H1 (cell line): Measurements from ENCODE around the gene TCHP. TPM values are rescaled to one million over a fixed set of nuclear protein-coding genes. Genes with fewer than 3 reads are reported as not detected.

Experiments used
- CTCF ChIA-PET: fragments of 300-600 bp; sonication (Branson Sonifier 250); formaldehyde crosslinking; loops from one replicate; lab custom pipeline; 2021; ENCODE audit not compliant: partially characterized antibody; lab: Charles Lee
- POLR2A ChIA-PET: fragments of 300-600 bp; sonication (Branson Sonifier 250); formaldehyde crosslinking; loops from one replicate; lab custom pipeline; 2021; ENCODE audit warnings: inconsistent platforms; ENCODE audit not compliant: partially characterized antibody; lab: Charles Lee
- DNase-seq, 2 experiments: peaks; one replicate each; pipeline versions ENCODE4 v3.0.0 to v3.0.0-alpha.2; 2010 to 2022; ENCODE audit warnings: low spot score in 2 of 2, low read depth in 1 of 2, mixed read lengths in 1 of 2
- FAIRE-seq: peaks from 2 replicates; lab custom pipeline; 2011; peaks lifted over from hg19 to GRCh38; lab: Jason Lieb, UNC
- H2AFZ ChIP-seq: 2 replicates; pipeline ENCODE4 v1.8.1; 2012; ENCODE audit warnings: low read length, inconsistent platforms
- H2AK5ac ChIP-seq: 2 replicates; pipeline ENCODE4 v1.6.1; 2013; ENCODE audit warnings: low read depth, low read length
- H2BK120ac ChIP-seq: replicated peaks from 2 replicates; pipeline ENCODE3; 2013; ENCODE audit warnings: low read depth, low read length, inconsistent platforms
- H2BK12ac ChIP-seq: 2 replicates; pipeline ENCODE4 v1.6.1; 2013; ENCODE audit warnings: low read depth, low read length
- H2BK15ac ChIP-seq: 2 replicates; pipeline ENCODE4 v1.6.1; 2013; ENCODE audit warnings: low read length
- H2BK20ac ChIP-seq: 2 replicates; pipeline ENCODE4 v1.6.1; 2013; ENCODE audit warnings: low read length
- H2BK5ac ChIP-seq: 2 replicates; pipeline ENCODE4 v1.6.1; 2013; ENCODE audit warnings: low read depth, low read length
- H3K14ac ChIP-seq: 2 replicates; pipeline ENCODE4 v1.6.1; 2013; ENCODE audit warnings: inconsistent platforms; ENCODE audit not compliant: insufficient read length
- H3K18ac ChIP-seq: 2 replicates; pipeline ENCODE4 v1.6.1; 2013; ENCODE audit warnings: low read length; ENCODE audit errors: extremely low read depth
- H3K23ac ChIP-seq: 2 replicates; pipeline ENCODE4 v1.6.1; 2013; ENCODE audit warnings: inconsistent platforms; ENCODE audit not compliant: insufficient read length
- H3K23me2 ChIP-seq: 2 replicates; pipeline ENCODE4 v1.6.1; 2013; ENCODE audit warnings: low read depth, low read length
- H3K27ac ChIP-seq: 2 replicates; pipeline ENCODE4 v1.6.1; 2011; ENCODE audit warnings: low read depth, low read length, inconsistent platforms
- H3K27me3 ChIP-seq, 4 experiments: replicated peaks in 1 of 4; 1 replicate in 1 of 4; 2 replicates in 3 of 4; pipeline versions ENCODE4 v1.6.1 to v1.8.1; 2011 to 2013; ENCODE audit warnings: low read length in 3 of 4, mild to moderate bottlenecking in 3 of 4, inconsistent platforms in 2 of 4, mixed read lengths in 2 of 4, moderate library complexity in 1 of 4; ENCODE audit not compliant: control insufficient read depth in 3 of 4, insufficient read depth in 3 of 4; ENCODE audit errors: extremely low read depth in 1 of 4
- H3K36me3 ChIP-seq, 4 experiments: 2 replicates each; pipeline versions ENCODE4 v1.6.1 to v1.8.1; 2011 to 2013; ENCODE audit warnings: mild to moderate bottlenecking in 4 of 4, low read length in 3 of 4, moderate library complexity in 2 of 4, control low read depth in 1 of 4, inconsistent platforms in 1 of 4; ENCODE audit not compliant: insufficient read depth in 4 of 4, control insufficient read depth in 2 of 4
- H3K4ac ChIP-seq: replicated peaks from 2 replicates; pipeline ENCODE3; 2013; ENCODE audit warnings: low read length, low read depth, mixed read lengths, inconsistent platforms; ENCODE audit not compliant: insufficient read length
- H3K4me1 ChIP-seq, 4 experiments: replicated peaks in 1 of 4; 1 replicate in 1 of 4; 2 replicates in 3 of 4; pipeline versions ENCODE4 v1.6.1 to v1.8.1; 2011 to 2013; ENCODE audit warnings: low read length in 3 of 4, inconsistent platforms in 2 of 4, mixed read lengths in 1 of 4; ENCODE audit not compliant: insufficient read depth in 4 of 4, control insufficient read depth in 3 of 4
- H3K4me2 ChIP-seq, 2 experiments: 2 replicates each; pipeline versions ENCODE4 v1.6.1 to v1.8.1; 2011 to 2013; ENCODE audit warnings: low read depth in 2 of 2, low read length in 2 of 2, control low read depth in 1 of 2, inconsistent platforms in 1 of 2, mild to moderate bottlenecking in 1 of 2; ENCODE audit not compliant: insufficient read depth in 1 of 2
- H3K4me3 ChIP-seq, 4 experiments: fragments of 200-600, 300-600 bp in 1 of 4; sonication (generic), shearing (Covaris generic), sonication (Bioruptor Twin) in 1 of 4; 2 replicates each; pipeline versions ENCODE4 v1.5.1 to v1.8.1; 2011 to 2016; ENCODE audit warnings: low read length in 4 of 4, low read depth in 3 of 4, control low read depth in 2 of 4, inconsistent platforms in 2 of 4, mild to moderate bottlenecking in 2 of 4, mixed read lengths in 1 of 4, moderate library complexity in 1 of 4; ENCODE audit not compliant: insufficient read depth in 2 of 4; ENCODE audit errors: extremely low read depth in 1 of 4
- H3K56ac ChIP-seq: replicated peaks from 2 replicates; pipeline ENCODE3; 2013; ENCODE audit warnings: low read depth, mild to moderate bottlenecking, mixed read lengths, low read length, inconsistent platforms; ENCODE audit not compliant: insufficient read length
- H3K79me1 ChIP-seq: 2 replicates; pipeline ENCODE4 v1.6.1; 2013; ENCODE audit warnings: low read depth, low read length, control low read depth
- H3K79me2 ChIP-seq, 2 experiments: 2 replicates each; pipeline versions ENCODE4 v1.6.1 to v1.8.1; 2012 to 2013; ENCODE audit warnings: low read length in 2 of 2, mild to moderate bottlenecking in 2 of 2, inconsistent platforms in 1 of 2; ENCODE audit not compliant: insufficient read depth in 2 of 2, control insufficient read depth in 1 of 2
- H3K9ac ChIP-seq, 4 experiments: replicated peaks in 1 of 4; 1 replicate in 1 of 4; 2 replicates in 3 of 4; pipeline versions ENCODE4 v1.6.1 to v1.8.1; 2011 to 2013; ENCODE audit warnings: low read depth in 3 of 4, low read length in 3 of 4, control low read depth in 2 of 4, mild to moderate bottlenecking in 2 of 4, moderate library complexity in 2 of 4, inconsistent platforms in 1 of 4; ENCODE audit errors: extremely low read depth in 1 of 4
- H3K9me3 ChIP-seq, 2 experiments: 2 replicates each; pipeline versions ENCODE4 v1.6.1 to v1.8.1; 2012 to 2013; ENCODE audit warnings: mild to moderate bottlenecking in 2 of 2, moderate library complexity in 2 of 2, control low read depth in 1 of 2, inconsistent platforms in 1 of 2, low read depth in 1 of 2, low read length in 1 of 2, mixed read lengths in 1 of 2; ENCODE audit not compliant: insufficient read depth in 2 of 2
- H4K20me1 ChIP-seq, 2 experiments: replicated peaks in 1 of 2; 2 replicates each; pipeline versions ENCODE3 to v1.8.1; 2011 to 2013; ENCODE audit warnings: inconsistent platforms in 2 of 2, low read length in 2 of 2, mild to moderate bottlenecking in 1 of 2; ENCODE audit not compliant: insufficient read depth in 2 of 2, control insufficient read depth in 1 of 2
- H4K5ac ChIP-seq: 2 replicates; pipeline ENCODE4 v1.6.1; 2013; ENCODE audit warnings: low read length, low read depth, mixed read lengths, inconsistent platforms; ENCODE audit not compliant: insufficient read length
- H4K8ac ChIP-seq: 2 replicates; pipeline ENCODE4 v1.8.0; 2013; ENCODE audit warnings: mild to moderate bottlenecking, moderate library complexity, low read length, inconsistent platforms; ENCODE audit not compliant: insufficient read depth; ENCODE audit errors: extremely low read depth
- H4K91ac ChIP-seq: replicated peaks from 2 replicates; pipeline ENCODE3; 2013; ENCODE audit warnings: low read length, mixed read lengths, inconsistent platforms; ENCODE audit not compliant: insufficient read length
- CBX5 ChIP-seq: fragments of 300-800, 300-1000 bp; sonication (generic); IDR thresholded peaks from 2 replicates; pipeline ENCODE4 v1.7.1; 2016; ENCODE audit warnings: antibody characterized with exemption, low read length, low read depth
- CBX8 ChIP-seq: fragments of 300-800, 300-1000 bp; sonication (generic); IDR thresholded peaks from 2 replicates; pipeline ENCODE4 v1.7.1; 2016; ENCODE audit warnings: low read depth, low read length, borderline replicate concordance
- CEBPB ChIP-seq: IDR thresholded peaks from 2 replicates; pipeline ENCODE4 v1.6.1; 2012; ENCODE audit warnings: low read depth, low read length
- HDAC6 ChIP-seq: IDR thresholded peaks from one replicate; pipeline ENCODE4 v1.7.1; 2012; ENCODE audit warnings: low read depth, mild to moderate bottlenecking, inconsistent platforms, low read length, moderate library complexity
- JUN ChIP-seq: IDR thresholded peaks from 2 replicates; pipeline ENCODE4 v1.6.1; 2011; ENCODE audit warnings: low read depth, mild to moderate bottlenecking, improper control_type of control experiment, low read length
- KDM5A ChIP-seq: fragments of 200-600 bp; IDR thresholded peaks from 2 replicates; pipeline ENCODE4 v1.7.1; 2012; ENCODE audit warnings: mild to moderate bottlenecking, low read length, inconsistent platforms, mixed read lengths
- POLR2A ChIP-seq, 2 experiments: IDR thresholded peaks; 1 replicate in 1 of 2; 2 replicates in 1 of 2; pipeline ENCODE4 v1.6.1; 2011; ENCODE audit warnings: low read depth in 2 of 2, low read length in 2 of 2, mild to moderate bottlenecking in 2 of 2; ENCODE audit errors: control extremely low read depth in 1 of 2
- POLR2AphosphoS5 ChIP-seq: IDR thresholded peaks from 2 replicates; pipeline ENCODE4 v1.6.1; 2011; ENCODE audit warnings: low read depth, low read length
- RAD21 ChIP-seq, 2 experiments: IDR thresholded peaks in 1 of 2; conservative IDR thresholded peaks in 1 of 2; 2 replicates each; pipeline ENCODE4 v1.6.1; 2011; ENCODE audit warnings: low read depth in 2 of 2, low read length in 2 of 2, improper control_type of control experiment in 1 of 2, inconsistent platforms in 1 of 2, mild to moderate bottlenecking in 1 of 2, moderate library complexity in 1 of 2
- SIX5 ChIP-seq: IDR thresholded peaks from 2 replicates; pipeline ENCODE4 v1.6.1; 2011; ENCODE audit warnings: mild to moderate bottlenecking, low read depth, low read length
- SP4 ChIP-seq: IDR thresholded peaks from 2 replicates; pipeline ENCODE4 v1.6.1; 2012; ENCODE audit warnings: low read length, inconsistent platforms
- SRF ChIP-seq: IDR thresholded peaks from 2 replicates; pipeline ENCODE4 v1.6.1; 2011; ENCODE audit warnings: mild to moderate bottlenecking, low read depth, low read length, moderate library complexity
- TAF1 ChIP-seq: IDR thresholded peaks from 2 replicates; pipeline ENCODE4 v1.6.1; 2011; ENCODE audit warnings: mild to moderate bottlenecking, low read depth, low read length
- TAF7 ChIP-seq: optimal IDR thresholded peaks from 2 replicates; pipeline ENCODE3; 2011; ENCODE audit warnings: low read depth, mild to moderate bottlenecking, inconsistent platforms, low read length, moderate library complexity, borderline replicate concordance
- TBP ChIP-seq: IDR thresholded peaks from 2 replicates; pipeline ENCODE4 v1.6.1; 2011; ENCODE audit warnings: low read depth, low read length, improper control_type of control experiment
- TCF12 ChIP-seq: IDR thresholded peaks from 2 replicates; pipeline ENCODE4 v1.6.1; 2011; ENCODE audit warnings: low read depth, mild to moderate bottlenecking, low read length
- ZNF274 ChIP-seq: IDR thresholded peaks from 2 replicates; pipeline ENCODE4 v1.7.0; 2012; ENCODE audit warnings: low read length, borderline replicate concordance; ENCODE audit errors: extremely low read depth
- WGBS, 2 experiments: shearing (Covaris generic) in 1 of 2; methylation state at CpG; one replicate each; pipeline versions ENCODE4 v1.1.6 to v1.1.7; 2013 to 2015; ENCODE audit warnings: low lambda C conversion rate in 2 of 2, mixed read lengths in 2 of 2, inconsistent platforms in 1 of 2, low coverage in 1 of 2, missing lambda C conversion rate in 1 of 2; ENCODE audit not compliant: insufficient replicate concordance in 2 of 2, insufficient coverage in 1 of 2, insufficient read length in 1 of 2; ENCODE audit errors: extremely low coverage in 1 of 2, missing lambda C conversion rate in 1 of 2; 5-methylcytosine and 5-hydroxymethylcytosine counted together
- polyA plus RNA-seq, 7 experiments: library from polyadenylated mRNA; depleted of rRNA in 3 of 7; stranded (reverse) in 5 of 7; unstranded in 2 of 7; fragments of >200 nt in 5 of 7; fragments of 200-250 nt in 2 of 7; gene quantifications; 1 replicate in 5 of 7; 2 replicates in 1 of 7; 4 replicates in 1 of 7; pipeline versions ENCODE4 v1.2.1 to v1.2.3, GENCODE V29; 2011 to 2013; ENCODE audit warnings: missing spikeins in 2 of 7, mixed read lengths in 2 of 7
- total RNA-seq: library from RNA; stranded (reverse); fragmentation: NEBNext Ultra II Directional; extraction: Animal tissue kit (Norgen Biotek cat#: 25700); gene quantifications from 2 replicates; pipeline ENCODE4 v1.2.1, GENCODE V29; 2021

TCHP gene
- total and polyA plus RNA-seq, 2 of the 8 experiments (the other 6 are each of a cell fraction or from before 2014, with no cell fraction given), result 2.8 to 4.5 TPM

DNA sequence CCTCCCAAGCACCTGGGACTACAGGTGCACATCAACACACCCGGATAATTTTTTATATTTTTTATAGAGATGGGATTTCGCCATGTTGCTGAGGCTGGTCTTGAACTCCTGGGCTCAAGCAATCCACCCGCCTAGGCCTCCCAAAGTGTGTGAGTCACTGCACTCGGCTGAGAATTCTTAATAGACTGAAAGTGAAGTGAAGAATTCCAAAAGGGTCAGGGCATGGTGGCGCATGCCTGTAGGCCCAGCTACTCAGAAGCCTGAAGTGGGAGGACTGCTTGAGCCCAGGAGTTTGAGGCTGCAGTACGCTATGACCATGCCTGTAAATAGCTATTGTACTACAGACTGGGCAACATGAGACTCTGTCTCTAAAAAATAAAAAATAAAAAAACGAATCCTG, 43.7 kb downstream of the TCHP start:
- POLR2A ChIA-PET, result no interaction called here
- WGBS, 2 experiments, result 88% methylated on average over 7 of the region's 7 CpGs; no CpG with 5 or more reads in 1 of the 2 experiments
- H3K9ac ChIP-seq, result no peak overlapping the region
- H3K14ac ChIP-seq, result no peak overlapping the region
- no peaks in the 10 kb centered on the region for H3K79me2 ChIP-seq
- peaks cover 7 to 12% (median 8%) of the 10 kb centered on the region in 4 experiments for H3K4me1 ChIP-seq
- no peak overlapping the region for H4K8ac ChIP-seq
- no peak overlapping the region for H2AK5ac ChIP-seq
- no peak overlapping the region for H4K5ac ChIP-seq
- H3K4me3 ChIP-seq, result no peak overlapping the region
- no peak overlapping the region for H3K56ac ChIP-seq
- H3K27me3 ChIP-seq, result no peaks in the 10 kb centered on the region
- H3K4me2 ChIP-seq, result no peak overlapping the region
- H3K79me1 ChIP-seq, result no peaks in the 10 kb centered on the region
- no peak overlapping the region for H3K23ac ChIP-seq
- peaks cover 0 to under 1% (median under 1%) of the 10 kb centered on the region in 4 experiments; a peak in 1 of 8 replicates for H3K36me3 ChIP-seq
- H2BK5ac ChIP-seq, result no peak overlapping the region
- H3K4ac ChIP-seq, result no peak overlapping the region
- no peak overlapping the region for H4K91ac ChIP-seq
- H3K9me3 ChIP-seq, result no peaks in the 10 kb centered on the region
- FAIRE-seq, result no peak
- H2BK12ac ChIP-seq, result no peak overlapping the region; the same call in 1 of the 2 replicates
- H3K18ac ChIP-seq, result no peak overlapping the region
- H2BK120ac ChIP-seq, result no peak overlapping the region
- no peak overlapping the region for H2AFZ ChIP-seq
- no peak for DNase-seq
- H2BK20ac ChIP-seq, result no peak overlapping the region
- CTCF ChIA-PET, result interaction anchor here (0.8 to 2.8 kb wide), 3 partner anchors 10 to 15 kb away, joined by 3 to 12 read pairs (median 4); no protein-coding TSS in a partner anchor
- no peaks in the 10 kb centered on the region for H4K20me1 ChIP-seq
- no peaks in the 10 kb centered on the region for H3K23me2 ChIP-seq
- no peak overlapping the region for H2BK15ac ChIP-seq
- no peak overlapping the region for H3K27ac ChIP-seq
- no peak for TF ChIP-seq RAD21 (IDR thresholded peaks at IDR 0.05 in 1 of 2, conservative IDR thresholded peaks at IDR 0.05 in 1 of 2; ENCODE audit: low read depth in 2 of 2, low read length in 2 of 2)
- TF ChIP-seq ZNF274, result no peak
- TF ChIP-seq POLR2AphosphoS5, result no peak
- TF ChIP-seq TAF1, result no peak
- TF ChIP-seq POLR2A (IDR thresholded peaks at IDR 0.05; ENCODE audit: control extremely low read depth in 1 of 2, low read depth in 2 of 2, low read length in 2 of 2), result no peak
- no peak for TF ChIP-seq CEBPB
- TF ChIP-seq KDM5A, result no peak
- no peak for TF ChIP-seq CBX8
- TF ChIP-seq HDAC6, result no peak
- TF ChIP-seq SRF, result no peak
- no peak for TF ChIP-seq TCF12
- TF ChIP-seq TAF7, result no peak
- no peak for TF ChIP-seq TBP
- no peak for TF ChIP-seq SP4
- TF ChIP-seq CBX5, result no peak
- TF ChIP-seq SIX5, result no peak
- no peak for TF ChIP-seq JUN
